Smooth muscle cell (in vitro differentiated cells): ENCODE results near the gene RNASEH2A. TPM values are rescaled to one million over a fixed set of nuclear protein-coding genes. Genes with fewer than 3 reads are reported as not detected.
A peak's percentile ranks its signal among the peaks of the same experiment; 100 is the strongest.

Experiments
- DNase-seq: peaks from one replicate; lab custom pipeline; 2025; ENCODE audit not compliant: unreplicated experiment; lab: John Stamatoyannopoulos, UW
- H2AFZ ChIP-seq: fragments of 200-600 bp; sonication (generic); 2 replicates; pipeline ENCODE4 v1.6.0; 2016; ENCODE audit warnings: antibody characterized with exemption, low read depth, mild to moderate bottlenecking
- H3F3A ChIP-seq: fragments of 200-600 bp; sonication (generic); 2 replicates; pipeline ENCODE4 v1.6.0; 2017; ENCODE audit warnings: antibody characterized with exemption, low read depth
- H3K27ac ChIP-seq: fragments of 200-600 bp; sonication (generic); 2 replicates; pipeline ENCODE4 v1.5.1; 2016; ENCODE audit warnings: low read depth, mild to moderate bottlenecking
- H3K27me3 ChIP-seq: fragments of 200-600 bp; sonication (generic); 2 replicates; pipeline ENCODE4 v1.6.1; 2016; ENCODE audit warnings: low read depth, mild to moderate bottlenecking
- H3K36me3 ChIP-seq: fragments of 200-600 bp; sonication (generic); 2 replicates; pipeline ENCODE4 v1.5.1; 2016; ENCODE audit warnings: low read depth
- H3K4me1 ChIP-seq: fragments of 200-600 bp; sonication (generic); 2 replicates; pipeline ENCODE4 v1.5.1; 2016; ENCODE audit warnings: low read depth
- H3K4me2 ChIP-seq: fragments of 200-600 bp; sonication (generic); 2 replicates; pipeline ENCODE4 v1.6.0; 2016; ENCODE audit warnings: mild to moderate bottlenecking
- H3K4me3 ChIP-seq: fragments of 200-600 bp; sonication (generic); 2 replicates; pipeline ENCODE4 v1.5.1; 2016; ENCODE audit warnings: mild to moderate bottlenecking
- H3K79me2 ChIP-seq: fragments of 200-600 bp; sonication (generic); 2 replicates; pipeline ENCODE4 v1.6.0; 2016; ENCODE audit warnings: low read depth, mild to moderate bottlenecking
- H3K9ac ChIP-seq: fragments of 200-600 bp; sonication (generic); 2 replicates; pipeline ENCODE4 v1.6.0; 2016; ENCODE audit warnings: low read depth
- H3K9me3 ChIP-seq: fragments of 200-600 bp; sonication (generic); replicated peaks from 2 replicates; pipeline ENCODE4 v1.5.1; 2016; ENCODE audit warnings: low read depth
- H4K20me1 ChIP-seq: fragments of 200-600 bp; sonication (generic); 2 replicates; pipeline ENCODE4 v1.6.0; 2016; ENCODE audit warnings: low read depth
- CTCF ChIP-seq: fragments of 200-600 bp; sonication (generic); IDR thresholded peaks from 2 replicates; pipeline ENCODE4 v1.5.1; 2017; ENCODE audit warnings: borderline replicate concordance, mild to moderate bottlenecking, antibody characterized with exemption; ENCODE audit not compliant: insufficient read depth, poor library complexity, severe bottlenecking
- WGBS: methylation state at CpG from one replicate; pipeline ENCODE4 v1.1.7; 2016; ENCODE audit warnings: low lambda C conversion rate; 5-methylcytosine and 5-hydroxymethylcytosine counted together
- polyA plus RNA-seq: library from polyadenylated mRNA; unstranded; fragments of >200 nt; fragmentation: Nextera tagmentation; extraction: Ambion mirVana; gene quantifications from 2 replicates; pipeline ENCODE4 v1.2.1, GENCODE V29; 2016
- total RNA-seq: library from RNA; depleted of rRNA; stranded (reverse); fragments of >200 nt; gene quantifications from 2 replicates; pipeline ENCODE4 v1.2.3, GENCODE V29; 2014

The RNASEH2A gene
- total and polyA plus RNA-seq, 2 experiments from 2014 or later, result 15.7 to 34.9 TPM

GRCh38 chr19:12794196-12794941 lies 12.0 kb upstream of the RNASEH2A start:
- Histone ChIP-seq H4K20me1 (peaks cover 24% of the 10 kb centered on the region), H3K36me3 (no peaks in the 10 kb centered on the region), H3K79me2 (peaks cover 20% of the 10 kb centered on the region), H3K9me3 (no peaks in the 10 kb centered on the region), H3K4me1 (peaks cover 9% of the 10 kb centered on the region), H3K4me3 (peak overlapping the region; percentile 98), H3K27me3 (no peaks in the 10 kb centered on the region), H3K27ac (peak overlapping the region; percentile 96), H3K4me2 (peak overlapping the region; percentile 93), H2AFZ (no peak overlapping the region), H3K9ac (peak overlapping the region; percentile 99), H3F3A (peaks cover 31% of the 10 kb centered on the region)
- 55% methylated on average over 7 of the region's 7 CpGs for WGBS
- no peak for DNase-seq
- no peak for TF ChIP-seq CTCF

- 88% methylated on average over 9 of the region's 9 CpGs for WGBS
- H3K4me1 ChIP-seq, result peaks cover 9% of the 10 kb centered on the region
- no peaks in the 10 kb centered on the region for H3K27me3 ChIP-seq
- H2AFZ ChIP-seq, result no peak overlapping the region
- H3K27ac ChIP-seq, result peak overlapping the region; percentile 96
- H3K4me3 ChIP-seq, result peak overlapping the region; percentile 4
- H3K36me3 ChIP-seq, result no peaks in the 10 kb centered on the region
- peaks cover 30% of the 10 kb centered on the region for H3F3A ChIP-seq
- no peak for DNase-seq
- no peak for TF ChIP-seq CTCF
- no peaks in the 10 kb centered on the region for H3K9me3 ChIP-seq
- H4K20me1 ChIP-seq, result peaks cover 24% of the 10 kb centered on the region
- no peak overlapping the region for H3K9ac ChIP-seq
- H3K79me2 ChIP-seq, result peaks cover 20% of the 10 kb centered on the region
- H3K4me2 ChIP-seq, result peak overlapping the region; percentile 93
These were observed 11.4 kb upstream of the RNASEH2A start for GRCh38 chr19:12794971-12795381.

GRCh38 chr19:12796146-12797071 lies 10.0 kb upstream of the RNASEH2A start:
- H4K20me1 ChIP-seq, result peaks cover 30% of the 10 kb centered on the region
- DNase-seq, result no peak
- 6% methylated on average over 18 of the region's 18 CpGs for WGBS
- H3K9me3 ChIP-seq, result no peaks in the 10 kb centered on the region
- no peak overlapping the region for H2AFZ ChIP-seq
- no peaks in the 10 kb centered on the region for H3K27me3 ChIP-seq
- H3K4me3 ChIP-seq, result no peak overlapping the region
- peak overlapping the region; percentile 47 for H3K4me2 ChIP-seq
- H3K79me2 ChIP-seq, result peaks cover 25% of the 10 kb centered on the region
- peak overlapping the region; percentile 96 for H3K27ac ChIP-seq
- no peak overlapping the region for H3K9ac ChIP-seq
- H3K36me3 ChIP-seq, result no peaks in the 10 kb centered on the region
- peaks cover 25% of the 10 kb centered on the region for H3F3A ChIP-seq
- peaks cover 5% of the 10 kb centered on the region for H3K4me1 ChIP-seq
- peak; percentile 85 for TF ChIP-seq CTCF
